PC-3 (cell line): ENCODE measurements around the gene BBS7. TPM values are rescaled to one million over a fixed set of nuclear protein-coding genes. Genes with fewer than 3 reads are reported as not detected.

Experiments
- ATAC-seq: fragments of 200-7000 bp; cut with Tn5 transposase; 2 replicates; pipeline ENCODE4 v1.9.1; 2020; ENCODE audit warnings: mild to moderate bottlenecking, moderate library complexity
- BruUV-seq: library from RNA; stranded (reverse); fragments of 400-500 nt; replicated peaks from 2 replicates; lab custom pipeline; 2021; lab: Mats Ljungman, UMichigan
- CTCF ChIA-PET: fragments of 300-600 bp; sonication (Branson Sonifier 250); formaldehyde crosslinking; loops from one replicate; lab custom pipeline; 2022; ENCODE audit warnings: antibody characterized with exemption; lab: Charles Lee
- POLR2A ChIA-PET: fragments of 300-600 bp; sonication (Branson Sonifier 250); formaldehyde crosslinking; loops from one replicate; lab custom pipeline; 2022; ENCODE audit warnings: antibody characterized with exemption; ENCODE audit not compliant: unreplicated experiment; lab: Charles Lee
- DNase-seq: peaks from one replicate; pipeline ENCODE4 v3.0.0-alpha.2; 2015
- H2AFZ ChIP-seq: fragments of 300-600 bp; sonication (generic); 2 replicates; pipeline ENCODE4 v1.6.0; 2016; ENCODE audit warnings: antibody characterized with exemption, low read length
- H3F3A ChIP-seq: fragments of 300-600 bp; sonication (generic); one replicate; pipeline ENCODE4 v1.6.0; 2017; ENCODE audit warnings: antibody characterized with exemption, low read length, control low read depth, mild to moderate bottlenecking; ENCODE audit not compliant: unreplicated experiment
- H3K27ac ChIP-seq: fragments of 300-600 bp; sonication (generic); 2 replicates; pipeline ENCODE4 v1.5.1; 2016; ENCODE audit warnings: mild to moderate bottlenecking, low read length
- H3K27me3 ChIP-seq: fragments of 300-600 bp; sonication (generic); 2 replicates; pipeline ENCODE4 v1.6.1; 2016; ENCODE audit warnings: low read length, mixed read lengths
- H3K36me3 ChIP-seq: fragments of 300-600 bp; sonication (generic); 2 replicates; pipeline ENCODE4 v1.6.1; 2016; ENCODE audit warnings: low read depth, mixed run types, low read length, mixed read lengths
- H3K4me1 ChIP-seq: fragments of 300-600 bp; sonication (generic); 2 replicates; pipeline ENCODE4 v1.5.1; 2016; ENCODE audit warnings: low read length; ENCODE audit not compliant: insufficient read depth
- H3K4me2 ChIP-seq: fragments of 300-600 bp; sonication (generic); 2 replicates; pipeline ENCODE4 v1.6.0; 2016; ENCODE audit warnings: low read length
- H3K4me3 ChIP-seq: fragments of 300-600 bp; sonication (generic); 2 replicates; pipeline ENCODE4 v1.5.1; 2016; ENCODE audit warnings: mild to moderate bottlenecking, low read length, mixed read lengths
- H3K79me2 ChIP-seq: fragments of 300-600 bp; sonication (generic); 2 replicates; pipeline ENCODE4 v1.6.1; 2017; ENCODE audit warnings: low read length, mixed read lengths
- H3K9ac ChIP-seq: fragments of 300-600 bp; sonication (generic); 2 replicates; pipeline ENCODE4 v1.6.0; 2016; ENCODE audit warnings: mild to moderate bottlenecking, low read length
- H3K9me2 ChIP-seq: fragments of 300-600 bp; sonication (generic); replicated peaks from 2 replicates; pipeline ENCODE4 v1.6.1; 2016; ENCODE audit warnings: mixed run types, low read length, mixed read lengths
- H3K9me3 ChIP-seq: fragments of 300-600 bp; sonication (generic); 2 replicates; pipeline ENCODE4 v1.6.1; 2016; ENCODE audit warnings: low read length, mixed read lengths
- H4K20me1 ChIP-seq: fragments of 300-600 bp; sonication (generic); 2 replicates; pipeline ENCODE4 v1.6.1; 2016; ENCODE audit warnings: low read length, mixed read lengths
- EZH2 ChIP-seq: fragments of 300-600 bp; sonication (generic); IDR thresholded peaks from one replicate; pipeline ENCODE4 v1.6.1; 2017; ENCODE audit warnings: antibody characterized with exemption, mild to moderate bottlenecking, low read length; ENCODE audit not compliant: unreplicated experiment
- EZH2phosphoT487 ChIP-seq: fragments of 300-600 bp; sonication (generic); IDR thresholded peaks from 2 replicates; pipeline ENCODE4 v1.6.1; 2018; ENCODE audit warnings: mild to moderate bottlenecking, antibody characterized with exemption, low read length, borderline replicate concordance
- intact Hi-C: fragments of 100-400 bp; cut with micrococcal nuclease; formaldehyde crosslinking; loops from 2 replicates; pipeline ENCODE4 v1.9.0; 2023
- total RNA-seq: library from RNA; depleted of rRNA; stranded (reverse); fragments of >200 nt; gene quantifications from 2 replicates; pipeline ENCODE4 v1.2.3, GENCODE V29; 2014
- TF ChIP-seq, protein P1 (sequence below): fragments of 300-600 bp; sonication (generic); conservative IDR thresholded peaks from 2 replicates; pipeline ENCODE4 v1.5.1; 2017; ENCODE audit warnings: antibody characterized with exemption, low read depth, mild to moderate bottlenecking, low read length

BBS7 gene
- total RNA-seq, 1 experiment from 2014 or later, result 10.1 TPM

DNA sequence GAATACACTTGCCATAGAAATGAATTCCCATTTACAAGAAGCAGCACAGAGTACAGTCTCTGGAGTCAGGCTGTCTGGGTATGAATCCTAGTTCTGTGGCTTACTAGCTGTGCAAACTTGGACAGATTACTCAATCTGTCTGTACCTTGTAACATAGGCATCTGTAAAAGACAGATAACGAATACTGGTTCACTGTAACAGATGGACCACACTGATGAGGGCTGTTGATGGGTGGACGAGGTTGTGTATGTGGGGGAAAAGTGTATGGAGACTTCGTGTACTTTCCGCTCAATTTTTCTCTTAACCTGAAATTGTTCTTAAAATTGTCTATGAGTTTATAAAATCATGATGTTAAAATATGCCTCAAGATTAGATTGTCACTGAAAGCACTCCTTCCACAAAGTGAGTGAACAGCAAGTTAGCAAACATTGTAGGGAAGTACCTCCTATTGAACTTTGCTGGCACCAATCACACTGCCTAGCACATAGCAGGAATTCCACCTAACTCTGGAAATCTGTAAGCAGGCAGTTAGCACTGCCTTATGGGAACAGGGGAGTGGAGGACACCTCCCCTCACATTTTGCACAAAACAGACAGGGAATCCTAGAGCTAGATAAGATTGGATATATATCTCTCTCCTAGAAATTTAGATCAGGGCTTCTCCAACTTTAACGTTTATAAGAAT lies 75.6 kb downstream of the BBS7 start:
- H3K27ac ChIP-seq, result no peak overlapping the region
- no peaks in the 10 kb centered on the region for H3K9me2 ChIP-seq
- POLR2A ChIA-PET, result no interaction called here
- no peak overlapping the region for H3K9ac ChIP-seq
- H3K4me2 ChIP-seq, result no peak overlapping the region
- no TSS peak for BruUV-seq
- H2AFZ ChIP-seq, result no peak overlapping the region
- no peaks in the 10 kb centered on the region for H3K36me3 ChIP-seq
- no peaks in the 10 kb centered on the region for H3K79me2 ChIP-seq
- no peak overlapping the region for H3K4me3 ChIP-seq
- CTCF ChIA-PET, result no interaction called here
- intact Hi-C loops, result no loop called here
- H3K9me3 ChIP-seq, result no peaks in the 10 kb centered on the region
- DNase-seq (no peak), ATAC-seq (no peak)
- H4K20me1 ChIP-seq, result no peaks in the 10 kb centered on the region
- H3K27me3 ChIP-seq, result no peaks in the 10 kb centered on the region
- peaks cover 3% of the 10 kb centered on the region for H3F3A ChIP-seq
- TF ChIP-seq, protein P1, sequence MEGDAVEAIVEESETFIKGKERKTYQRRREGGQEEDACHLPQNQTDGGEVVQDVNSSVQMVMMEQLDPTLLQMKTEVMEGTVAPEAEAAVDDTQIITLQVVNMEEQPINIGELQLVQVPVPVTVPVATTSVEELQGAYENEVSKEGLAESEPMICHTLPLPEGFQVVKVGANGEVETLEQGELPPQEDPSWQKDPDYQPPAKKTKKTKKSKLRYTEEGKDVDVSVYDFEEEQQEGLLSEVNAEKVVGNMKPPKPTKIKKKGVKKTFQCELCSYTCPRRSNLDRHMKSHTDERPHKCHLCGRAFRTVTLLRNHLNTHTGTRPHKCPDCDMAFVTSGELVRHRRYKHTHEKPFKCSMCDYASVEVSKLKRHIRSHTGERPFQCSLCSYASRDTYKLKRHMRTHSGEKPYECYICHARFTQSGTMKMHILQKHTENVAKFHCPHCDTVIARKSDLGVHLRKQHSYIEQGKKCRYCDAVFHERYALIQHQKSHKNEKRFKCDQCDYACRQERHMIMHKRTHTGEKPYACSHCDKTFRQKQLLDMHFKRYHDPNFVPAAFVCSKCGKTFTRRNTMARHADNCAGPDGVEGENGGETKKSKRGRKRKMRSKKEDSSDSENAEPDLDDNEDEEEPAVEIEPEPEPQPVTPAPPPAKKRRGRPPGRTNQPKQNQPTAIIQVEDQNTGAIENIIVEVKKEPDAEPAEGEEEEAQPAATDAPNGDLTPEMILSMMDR, result no peak
- TF ChIP-seq EZH2 (no peak), EZH2phosphoT487 (no peak)
- H3K4me1 ChIP-seq, result peaks cover 15% of the 10 kb centered on the region

- H3K4me2 ChIP-seq, result no peak overlapping the region
- ATAC-seq, result no peak
- intact Hi-C loops, result no loop called here
- ChIA-PET POLR2A (no interaction called here), CTCF (no interaction called here)
- peaks cover 25% of the 10 kb centered on the region for H3K4me1 ChIP-seq
- H3F3A ChIP-seq, result peaks cover 3% of the 10 kb centered on the region
- TF ChIP-seq, protein P1, result no peak
- TF ChIP-seq EZH2 (no peak), EZH2phosphoT487 (no peak)
- DNase-seq, result peak; percentile 17
- H3K9ac ChIP-seq, result no peak overlapping the region
- no peaks in the 10 kb centered on the region for H3K79me2 ChIP-seq
- no peaks in the 10 kb centered on the region for H4K20me1 ChIP-seq
- H3K9me3 ChIP-seq, result no peaks in the 10 kb centered on the region
- no peak overlapping the region for H2AFZ ChIP-seq
- no peaks in the 10 kb centered on the region for H3K27me3 ChIP-seq
- H3K4me3 ChIP-seq, result no peak overlapping the region
- H3K36me3 ChIP-seq, result no peaks in the 10 kb centered on the region
- no peaks in the 10 kb centered on the region for H3K9me2 ChIP-seq
- no peak overlapping the region for H3K27ac ChIP-seq
- no TSS peak for BruUV-seq
These were observed 77.3 kb downstream of the BBS7 start for GRCh38 chr4:121792966-121793365.

DNA sequence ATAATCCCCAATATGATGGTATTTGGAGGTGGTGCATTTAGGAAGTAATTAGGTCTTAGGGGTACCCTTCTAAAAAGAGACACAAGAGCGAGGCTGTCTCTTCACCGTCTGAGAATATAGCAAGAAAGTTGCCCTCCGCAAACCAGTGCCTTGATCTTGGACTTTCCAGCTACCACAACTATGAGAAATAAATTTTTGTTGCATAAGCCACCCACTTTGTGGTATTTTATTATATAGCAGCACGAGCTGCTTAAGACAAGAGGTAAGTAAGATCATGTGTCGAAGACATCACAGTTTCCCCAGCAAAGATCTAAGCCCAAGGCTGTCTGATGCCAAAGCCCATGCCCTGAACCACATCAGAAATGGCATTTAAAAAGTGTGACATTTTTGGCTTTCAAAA lies 78.8 kb downstream of the BBS7 start:
- Histone ChIP-seq H2AFZ (no peak overlapping the region), H3F3A (peaks cover 3% of the 10 kb centered on the region), H3K27me3 (no peaks in the 10 kb centered on the region), H3K4me3 (no peak overlapping the region), H4K20me1 (no peaks in the 10 kb centered on the region), H3K9me3 (no peaks in the 10 kb centered on the region), H3K9ac (no peak overlapping the region), H3K4me1 (peaks cover 25% of the 10 kb centered on the region), H3K4me2 (no peak overlapping the region), H3K27ac (no peak overlapping the region), H3K36me3 (no peaks in the 10 kb centered on the region), H3K9me2 (no peaks in the 10 kb centered on the region), H3K79me2 (no peaks in the 10 kb centered on the region)
- DNase-seq (peak; percentile 12), ATAC-seq (no peak)
- TF ChIP-seq EZH2phosphoT487 (no peak), EZH2 (no peak)
- TF ChIP-seq, protein P1, result no peak
- intact Hi-C loops, result no loop called here
- ChIA-PET POLR2A (no interaction called here), CTCF (no interaction called here)
- no TSS peak for BruUV-seq
